GM10248 (cell line): ENCODE data around the gene RCC2.

Experiments used
- CTCF ChIA-PET: fragments of 300-600 bp; sonication (Branson Sonifier 250); formaldehyde crosslinking; extraction: SDS; loops from one replicate; lab custom pipeline; 2021; ENCODE audit warnings: antibody characterized with exemption; lab: Yijun Ruan, JAX
- POLR2A ChIA-PET: fragments of 350-650 bp; sonication (Branson Sonifier 250); formaldehyde crosslinking; extraction: SDS; loops from one replicate; lab custom pipeline; 2020; ENCODE audit warnings: antibody characterized with exemption; lab: Yijun Ruan, JAX
- DNase-seq: peaks from one replicate; pipeline ENCODE4 v3.0.0; 2012; ENCODE audit errors: extremely low spot score
- TF ChIP-seq, protein P1 (sequence below): IDR thresholded peaks from 2 replicates; pipeline ENCODE4 v1.5.1; 2012; ENCODE audit warnings: mild to moderate bottlenecking, low read depth; ENCODE audit errors: extremely low read depth, missing control alignments, control extremely low read depth

RCC2 gene

GRCh38 chr1:17359808-17360207 lies 79.7 kb downstream of the RCC2 start:
- DNase-seq, result no peak
- POLR2A ChIA-PET, result no interaction called here
- TF ChIP-seq, protein P1, sequence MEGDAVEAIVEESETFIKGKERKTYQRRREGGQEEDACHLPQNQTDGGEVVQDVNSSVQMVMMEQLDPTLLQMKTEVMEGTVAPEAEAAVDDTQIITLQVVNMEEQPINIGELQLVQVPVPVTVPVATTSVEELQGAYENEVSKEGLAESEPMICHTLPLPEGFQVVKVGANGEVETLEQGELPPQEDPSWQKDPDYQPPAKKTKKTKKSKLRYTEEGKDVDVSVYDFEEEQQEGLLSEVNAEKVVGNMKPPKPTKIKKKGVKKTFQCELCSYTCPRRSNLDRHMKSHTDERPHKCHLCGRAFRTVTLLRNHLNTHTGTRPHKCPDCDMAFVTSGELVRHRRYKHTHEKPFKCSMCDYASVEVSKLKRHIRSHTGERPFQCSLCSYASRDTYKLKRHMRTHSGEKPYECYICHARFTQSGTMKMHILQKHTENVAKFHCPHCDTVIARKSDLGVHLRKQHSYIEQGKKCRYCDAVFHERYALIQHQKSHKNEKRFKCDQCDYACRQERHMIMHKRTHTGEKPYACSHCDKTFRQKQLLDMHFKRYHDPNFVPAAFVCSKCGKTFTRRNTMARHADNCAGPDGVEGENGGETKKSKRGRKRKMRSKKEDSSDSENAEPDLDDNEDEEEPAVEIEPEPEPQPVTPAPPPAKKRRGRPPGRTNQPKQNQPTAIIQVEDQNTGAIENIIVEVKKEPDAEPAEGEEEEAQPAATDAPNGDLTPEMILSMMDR, result no peak
- CTCF ChIA-PET, result no interaction called here

DNA sequence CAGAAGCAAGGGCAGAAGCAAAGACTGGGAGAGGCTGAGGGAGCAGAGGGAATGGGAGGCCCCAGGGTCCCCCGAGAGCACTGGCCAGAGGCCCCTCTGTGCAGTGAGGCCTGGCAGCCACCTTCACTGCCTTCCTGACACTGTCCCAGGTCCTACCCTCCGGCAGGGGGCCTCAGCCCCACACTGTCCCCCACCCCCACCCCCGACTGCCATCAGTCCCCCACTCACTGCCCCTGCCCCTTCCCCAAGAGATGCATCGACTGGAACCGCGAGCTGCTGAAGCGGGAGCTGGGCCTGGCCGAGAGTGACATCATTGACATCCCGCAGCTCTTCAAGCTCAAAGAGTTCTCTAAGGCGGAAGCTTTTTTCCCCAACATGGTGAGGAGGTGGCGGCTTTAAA lies 80.4 kb downstream of the RCC2 start:
- no peak for DNase-seq
- TF ChIP-seq, protein P1, result no peak
- ChIA-PET CTCF (no interaction called here), POLR2A (no interaction called here)

GRCh38 chr1:17358557-17358956 lies 80.9 kb downstream of the RCC2 start:
- ChIA-PET CTCF (no interaction called here), POLR2A (no interaction called here)
- DNase-seq, result no peak
- TF ChIP-seq, protein P1, result no peak
